Measurements from ENCODE around the gene DPEP1.
A peak's percentile ranks its signal among the peaks of the same experiment; 100 is the strongest.
"Not testable (repeated sequence)": the region's sequence is repeated elsewhere in the genome, so short reads cannot be mapped to it uniquely, and the experiment has no call there.

The DPEP1 gene

GRCh38 chr16:89577055-89577759 lies 36.2 kb upstream of the DPEP1 start:
- no peak for DNase-seq (ENCODE audit: low read depth in 2 of 2)

DNA sequence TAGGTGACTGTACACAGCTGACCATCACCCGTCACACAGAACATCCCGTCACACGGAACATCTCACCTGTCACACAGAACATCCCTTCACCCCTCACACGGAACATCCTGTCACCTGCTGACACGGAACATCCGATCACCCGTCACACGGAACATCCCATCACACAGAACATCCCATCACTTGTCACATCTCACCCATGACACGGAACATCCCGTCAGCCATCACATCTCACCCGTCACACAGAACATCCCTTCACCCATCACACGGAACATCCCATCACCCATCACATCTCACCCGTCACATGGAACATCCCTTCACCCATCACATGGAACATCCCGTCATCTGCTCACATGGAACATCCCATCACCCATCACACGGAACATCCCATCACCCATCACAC lies 34.1 kb upstream of the DPEP1 start:
- no peak for DNase-seq (ENCODE audit: low read depth in 2 of 2)

DNA sequence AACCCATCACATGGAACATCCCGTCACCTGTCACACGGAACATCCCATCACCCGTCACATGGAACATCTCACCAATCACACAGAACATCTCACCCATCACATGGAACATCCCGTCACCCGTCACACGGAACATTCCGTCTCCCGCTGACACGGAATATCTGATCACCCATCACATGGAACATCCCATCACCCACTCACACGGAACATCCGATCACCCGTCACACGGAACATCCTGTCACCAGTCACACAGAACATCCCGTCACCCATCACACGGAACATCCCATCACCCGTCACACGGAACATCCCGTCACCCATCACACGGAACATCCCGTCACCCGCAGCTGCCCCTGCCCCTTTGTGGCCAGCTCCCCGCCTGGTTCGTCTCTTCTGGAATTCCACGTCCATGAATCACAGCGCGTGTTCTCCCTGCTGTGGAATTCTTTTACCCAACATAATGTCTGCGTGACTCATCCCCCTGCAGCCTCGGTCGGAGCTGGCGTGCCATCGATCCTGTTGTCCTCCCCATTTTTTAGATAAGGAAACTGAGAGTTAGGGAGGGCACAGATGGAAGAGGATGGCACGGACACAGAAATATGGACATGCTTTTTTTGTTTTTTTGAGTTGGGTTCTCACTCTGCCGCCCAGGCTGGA lies 32.3 kb upstream of the DPEP1 start:
- peak; percentile 88 to 89 for DNase-seq (ENCODE audit: low read depth in 2 of 2)

DNA sequence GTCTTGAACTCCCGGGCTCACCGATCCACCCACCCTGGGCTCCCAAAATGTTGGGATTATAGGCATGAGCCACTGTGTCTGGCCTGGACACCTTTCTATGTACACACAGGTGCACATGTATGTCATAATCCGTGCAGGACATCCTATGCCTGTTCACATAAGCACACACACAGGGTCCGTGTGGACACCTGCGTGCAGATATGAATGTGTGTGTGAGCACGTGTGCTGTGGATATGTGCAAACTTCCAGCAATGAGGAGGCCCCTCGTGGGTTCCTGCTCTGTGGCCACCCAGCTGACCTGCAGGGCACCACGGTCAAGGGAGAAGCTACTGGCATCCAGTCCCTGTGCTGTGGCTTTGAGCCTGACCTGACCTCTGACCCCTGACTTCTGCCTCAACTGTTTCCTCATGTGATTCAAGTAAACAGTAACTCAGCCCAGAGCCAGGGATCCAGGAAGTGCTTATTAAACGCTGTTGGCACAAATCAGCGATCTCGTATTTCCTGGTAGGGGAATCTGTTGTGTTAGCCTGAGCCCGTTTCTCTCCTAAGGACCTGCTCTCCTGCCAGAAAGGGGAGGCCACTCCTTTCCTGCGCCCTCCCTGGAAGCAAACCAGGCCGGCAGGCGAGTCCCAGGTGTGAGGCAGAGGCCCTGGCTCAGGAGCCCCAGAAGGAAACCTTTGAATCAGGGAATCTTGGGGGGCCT lies 31.4 kb upstream of the DPEP1 start:
- DNase-seq (ENCODE audit: low read depth in 2 of 2) = no peak

DNA sequence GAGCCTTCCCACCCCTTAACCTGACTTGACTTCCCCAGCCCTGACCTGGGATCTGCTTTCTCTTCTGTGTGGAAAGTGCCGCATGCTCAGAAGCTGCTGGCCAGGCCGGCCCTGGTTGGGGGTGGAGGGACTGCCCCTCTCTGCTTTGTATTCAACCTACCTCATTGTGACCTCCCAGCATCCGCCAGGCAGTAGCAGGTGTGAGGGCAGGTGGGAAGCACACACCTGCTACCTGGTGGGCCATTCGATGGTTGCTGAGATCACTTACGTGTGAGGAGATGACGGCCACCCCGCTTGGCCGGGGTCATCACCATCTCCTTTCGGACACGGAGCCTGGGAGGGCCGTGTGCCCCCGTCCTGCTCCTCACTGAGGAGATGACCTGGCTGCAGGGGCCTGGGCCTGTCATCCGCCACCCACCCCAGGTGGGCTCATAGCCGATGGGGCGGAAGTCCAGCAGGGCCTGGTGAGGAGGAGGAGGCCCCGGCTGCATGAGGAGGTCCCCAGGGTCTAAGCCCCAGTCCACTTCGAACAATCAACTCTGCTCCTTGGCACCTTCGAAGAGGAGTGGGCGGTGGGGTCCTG lies 30.7 kb upstream of the DPEP1 start:
- DNase-seq (ENCODE audit: low read depth in 2 of 2) = no peak

DNA sequence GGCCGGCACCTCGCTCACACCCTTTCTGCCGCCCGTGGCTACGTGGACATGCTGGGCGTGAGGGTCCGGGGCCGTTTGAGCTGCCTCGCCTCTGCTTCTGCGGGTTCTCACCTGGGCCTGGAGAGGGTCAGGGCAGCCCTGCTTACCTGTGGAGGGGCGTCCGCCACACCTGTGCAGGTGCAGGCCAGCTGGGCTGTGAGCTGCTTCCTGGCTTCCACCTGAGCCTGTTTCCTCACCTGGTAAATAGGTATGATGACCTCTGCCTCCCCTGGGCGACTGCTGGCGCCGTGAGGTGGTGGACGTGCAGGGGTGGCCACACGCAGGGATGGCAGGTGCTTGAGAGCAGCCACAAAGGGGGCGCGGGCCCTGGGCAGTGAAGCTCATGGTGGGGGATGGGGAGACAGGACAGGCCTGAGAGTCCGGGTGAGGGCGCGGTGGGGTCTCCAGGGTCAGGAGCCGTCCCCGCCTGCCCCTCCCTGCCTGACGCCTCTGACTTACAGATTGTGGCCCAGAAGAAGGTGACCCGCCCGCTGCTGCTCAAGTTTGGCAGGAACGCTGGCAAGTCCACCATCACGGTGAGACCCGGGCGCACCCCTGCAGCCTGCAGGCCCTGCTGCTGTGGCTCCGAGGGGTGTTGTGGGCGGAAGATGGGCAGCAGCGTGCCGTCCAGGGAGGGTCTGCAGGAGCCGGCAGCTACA lies 30.1 kb upstream of the DPEP1 start:
- no peak for DNase-seq (ENCODE audit: low read depth in 2 of 2)

GRCh38 chr16:89583895-89584644 lies 29.4 kb upstream of the DPEP1 start:
- DNase-seq (ENCODE audit: low read depth in 2 of 2) = no peak

DNA sequence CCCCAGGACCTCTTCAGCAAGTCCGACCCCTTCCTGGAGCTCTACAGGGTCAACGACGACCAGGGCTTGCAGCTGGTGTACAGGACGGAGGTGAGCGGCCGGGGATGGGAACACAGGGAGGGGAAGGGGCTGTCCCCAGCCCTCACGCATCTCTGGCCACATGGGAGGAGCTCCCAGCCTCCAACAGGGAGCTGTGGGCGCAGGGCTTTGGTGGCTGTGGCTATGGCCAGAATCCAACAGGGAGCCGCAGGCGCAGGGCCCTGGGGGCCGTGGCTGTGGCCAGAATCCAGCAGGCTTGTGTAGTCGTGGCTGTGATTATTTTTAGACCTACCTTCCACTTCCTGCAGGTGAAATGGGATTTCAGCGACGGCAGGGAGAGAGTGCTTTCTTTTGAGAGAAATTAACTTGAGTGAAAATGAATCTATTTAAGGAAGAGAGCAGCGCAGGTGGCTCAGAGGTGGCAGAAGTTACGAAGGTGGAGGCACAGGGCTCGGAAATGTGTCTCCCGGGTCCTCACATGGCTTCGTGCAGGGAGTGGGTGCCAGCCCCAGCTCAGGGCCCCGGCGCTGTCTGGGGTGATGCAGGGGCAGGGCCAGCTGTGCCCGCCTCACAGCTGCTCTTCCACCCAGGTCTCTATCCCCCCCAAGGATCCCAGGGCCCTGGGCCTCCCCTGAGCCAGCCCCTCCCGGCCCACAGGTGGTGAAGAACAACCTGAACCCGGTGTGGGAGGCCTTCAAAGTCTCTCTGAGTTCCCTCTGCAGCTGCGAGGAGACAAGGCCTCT lies 28.5 kb upstream of the DPEP1 start:
- no peak for DNase-seq (ENCODE audit: low read depth in 2 of 2)

DNA sequence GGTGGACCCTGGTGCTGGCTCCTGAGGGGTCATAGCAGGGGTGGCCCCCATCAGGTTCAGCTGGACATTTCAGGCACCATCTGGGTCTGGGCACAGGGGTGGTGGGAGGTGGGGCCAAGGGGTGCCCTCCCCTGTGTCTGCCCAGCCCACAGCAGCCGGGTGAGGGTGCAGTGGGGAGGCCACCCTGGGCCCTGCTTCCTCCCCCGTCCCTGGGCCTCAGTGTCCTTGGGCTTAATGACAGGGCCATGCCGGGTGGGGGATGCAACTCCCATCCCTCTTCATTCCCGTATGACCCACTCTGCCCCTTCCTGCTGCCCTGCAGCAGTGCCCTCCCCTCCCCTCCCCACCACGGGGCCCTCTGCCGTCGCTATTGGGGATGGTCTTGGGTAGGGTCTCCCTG lies 27.2 kb upstream of the DPEP1 start:
- no peak for DNase-seq (ENCODE audit: low read depth in 2 of 2)

DNA sequence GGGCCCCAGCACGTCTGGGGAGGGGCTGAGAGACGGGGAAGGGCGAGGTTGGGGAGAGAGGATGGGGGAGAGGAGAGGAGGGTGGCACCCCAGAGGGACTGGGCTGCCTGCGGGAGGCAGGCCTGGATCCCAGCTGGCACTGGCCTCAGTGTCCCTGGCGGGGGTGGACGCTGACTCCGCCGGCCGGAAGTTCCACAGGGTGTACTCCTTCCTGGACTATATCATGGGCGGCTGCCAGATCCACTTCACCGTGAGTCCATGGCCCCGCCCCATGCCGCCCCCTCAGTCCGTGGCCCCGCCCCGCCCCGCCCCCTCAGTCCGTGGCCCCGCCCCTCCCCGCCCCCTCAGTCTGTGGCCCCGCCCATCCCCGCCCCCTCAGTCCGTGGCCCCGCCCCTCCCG lies 26.6 kb upstream of the DPEP1 start:
- DNase-seq (ENCODE audit: low read depth in 2 of 2) = no peak

GRCh38 chr16:89587676-89588075 lies 25.8 kb upstream of the DPEP1 start:
- not testable (repeated sequence) for DNase-seq (ENCODE audit: low read depth in 2 of 2)

GRCh38 chr16:89588413-89589109 lies 24.9 kb upstream of the DPEP1 start:
- DNase-seq (ENCODE audit: low read depth in 2 of 2) = no peak

GRCh38 chr16:89589241-89589926 lies 24.1 kb upstream of the DPEP1 start:
- DNase-seq (ENCODE audit: low read depth in 2 of 2) = no peak

DNA sequence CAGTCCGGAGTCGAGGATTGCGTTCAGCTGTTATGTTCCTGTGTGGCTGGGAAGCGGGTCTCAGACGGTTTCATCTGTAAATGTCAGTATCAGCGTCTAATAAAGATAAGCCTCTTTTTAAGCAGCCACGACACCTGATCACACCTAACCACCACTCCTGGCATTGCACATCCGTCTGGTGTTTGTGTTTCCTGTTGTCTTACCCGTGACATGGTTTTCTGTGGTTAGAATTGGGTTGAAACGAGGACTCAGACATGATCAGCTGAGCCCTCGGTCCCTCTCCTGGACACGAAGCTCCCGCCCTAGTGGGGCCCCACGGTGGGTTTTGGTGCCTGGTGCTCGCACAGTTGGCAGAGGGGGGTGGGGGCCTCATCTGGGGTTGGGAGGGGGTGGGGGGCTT lies 19.6 kb upstream of the DPEP1 start:
- DNase-seq (ENCODE audit: low read depth in 2 of 2) = no peak

- DNase-seq (ENCODE audit: low read depth in 2 of 2) = no peak
Measured at GRCh38 chr16:89595330-89596060, 17.9 kb upstream of the DPEP1 start.

GRCh38 chr16:89596061-89596689 lies 17.3 kb upstream of the DPEP1 start:
- no peak for DNase-seq (ENCODE audit: low read depth in 2 of 2)

- no peak for DNase-seq (ENCODE audit: low read depth in 2 of 2)
Measured at GRCh38 chr16:89596957-89597649, 16.3 kb upstream of the DPEP1 start.

DNA sequence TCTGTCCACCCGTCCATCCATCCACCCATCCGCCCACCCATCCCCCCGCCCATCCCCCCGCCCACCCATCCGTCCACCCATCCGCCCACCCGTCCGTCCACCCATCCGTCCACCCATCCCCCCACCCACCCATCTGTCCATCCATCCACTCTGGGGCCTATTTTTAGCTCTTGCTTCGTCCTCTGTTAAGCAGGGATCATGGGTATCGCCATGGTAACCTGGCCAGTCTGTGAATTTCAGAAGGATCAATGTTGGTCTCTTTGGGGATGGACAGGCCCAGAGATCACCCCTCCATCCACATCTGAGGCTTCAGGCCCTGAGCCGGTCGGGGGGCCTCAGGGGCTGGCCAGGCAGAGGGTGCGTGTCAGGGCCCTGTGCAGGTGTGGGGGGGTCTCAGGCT lies 15.2 kb upstream of the DPEP1 start:
- DNase-seq (ENCODE audit: low read depth in 2 of 2) = no peak
